GM10847 (cell line): ENCODE measurements around the gene ADGRD2.

Experiments used
- POLR2A ChIP-seq: IDR thresholded peaks from 2 replicates; pipeline ENCODE4 v1.6.1; 2011; ENCODE audit not compliant: insufficient read length; ENCODE audit errors: extremely low read depth

The ADGRD2 gene

GRCh38 chr9:124493218-124493617, 43.0 kb downstream of the ADGRD2 start:
- no peak for TF ChIP-seq POLR2A

- TF ChIP-seq POLR2A: no peak
These were observed 43.7 kb downstream of the ADGRD2 start for GRCh38 chr9:124493794-124494479.

GRCh38 chr9:124495126-124496074, 45.1 kb downstream of the ADGRD2 start:
- TF ChIP-seq POLR2A: no peak

- no peak for TF ChIP-seq POLR2A
These were observed 45.8 kb downstream of the ADGRD2 start for GRCh38 chr9:124496075-124496449.

GRCh38 chr9:124496463-124496862, 46.2 kb downstream of the ADGRD2 start:
- TF ChIP-seq POLR2A: no peak

- TF ChIP-seq POLR2A: no peak
These were observed 47.2 kb downstream of the ADGRD2 start for GRCh38 chr9:124497441-124497840.

GRCh38 chr9:124498040-124498439, 47.8 kb downstream of the ADGRD2 start:
- no peak for TF ChIP-seq POLR2A

- no peak for TF ChIP-seq POLR2A
These were observed 48.4 kb downstream of the ADGRD2 start for GRCh38 chr9:124498499-124499146.

GRCh38 chr9:124499216-124499615, 49.0 kb downstream of the ADGRD2 start:
- TF ChIP-seq POLR2A: no peak

- TF ChIP-seq POLR2A: no peak
These were observed 50.0 kb downstream of the ADGRD2 start for GRCh38 chr9:124500028-124500795.

GRCh38 chr9:124500796-124501611, 50.8 kb downstream of the ADGRD2 start:
- no peak for TF ChIP-seq POLR2A

GRCh38 chr9:124501771-124502320, 51.6 kb downstream of the ADGRD2 start:
- TF ChIP-seq POLR2A: no peak

GRCh38 chr9:124502711-124503702, 52.8 kb downstream of the ADGRD2 start:
- TF ChIP-seq POLR2A: no peak
